Effector CD8-positive, alpha-beta T cell (primary cell): Measurements from ENCODE around the gene R3HCC1L.
"Not testable (repeated sequence)": the region's sequence is repeated elsewhere in the genome, so short reads cannot be mapped to it uniquely, and the experiment has no call there.

Source experiments
- DNase-seq: peaks from one replicate; lab custom pipeline; 2025; lab: John Stamatoyannopoulos, UW

The R3HCC1L gene

GRCh38 chr10:98172495-98172894 is 38.0 kb downstream of the R3HCC1L start:
- DNase-seq: no peak

GRCh38 chr10:98173260-98173659 is 38.8 kb downstream of the R3HCC1L start:
- no peak for DNase-seq

GRCh38 chr10:98182351-98182915 is 48.0 kb downstream of the R3HCC1L start:
- DNase-seq: not testable (repeated sequence)

GRCh38 chr10:98186681-98187080 is 52.2 kb downstream of the R3HCC1L start:
- DNase-seq: no peak

GRCh38 chr10:98190773-98191172 is 56.3 kb downstream of the R3HCC1L start:
- not testable (repeated sequence) for DNase-seq

- DNase-seq: no peak
Measured at GRCh38 chr10:98193037-98193436, 58.6 kb downstream of the R3HCC1L start.

- DNase-seq: no peak
Measured at GRCh38 chr10:98194633-98195032, 60.2 kb downstream of the R3HCC1L start.

GRCh38 chr10:98195120-98195519 is 60.7 kb downstream of the R3HCC1L start:
- no peak for DNase-seq

GRCh38 chr10:98196985-98197384 is 62.5 kb downstream of the R3HCC1L start:
- DNase-seq: no peak

GRCh38 chr10:98201760-98202159 is 67.3 kb downstream of the R3HCC1L start:
- DNase-seq: no peak

GRCh38 chr10:98202378-98202777 is 67.9 kb downstream of the R3HCC1L start:
- DNase-seq: no peak

- DNase-seq: no peak
Measured at GRCh38 chr10:98205351-98205750, 70.9 kb downstream of the R3HCC1L start.

- no peak for DNase-seq
Measured at GRCh38 chr10:98208925-98209324, 74.5 kb downstream of the R3HCC1L start.

GRCh38 chr10:98209441-98209840 is 75.0 kb downstream of the R3HCC1L start:
- DNase-seq: no peak

- no peak for DNase-seq
Measured at GRCh38 chr10:98212196-98212595, 77.7 kb downstream of the R3HCC1L start.

GRCh38 chr10:98213740-98214139 is 79.3 kb downstream of the R3HCC1L start:
- no peak for DNase-seq

- no peak for DNase-seq
Measured at GRCh38 chr10:98215373-98215772, 80.9 kb downstream of the R3HCC1L start.

GRCh38 chr10:98217801-98218200 is 83.3 kb downstream of the R3HCC1L start:
- DNase-seq: no peak

- DNase-seq: no peak
Measured at GRCh38 chr10:98223874-98224273, 89.4 kb downstream of the R3HCC1L start.

GRCh38 chr10:98224509-98224908 is 90.1 kb downstream of the R3HCC1L start:
- DNase-seq: no peak

GRCh38 chr10:98224996-98225395 is 90.5 kb downstream of the R3HCC1L start:
- no peak for DNase-seq

- no peak for DNase-seq
Measured at GRCh38 chr10:98226508-98227144, 92.2 kb downstream of the R3HCC1L start.

- DNase-seq: not testable (repeated sequence)
Measured at GRCh38 chr10:98227713-98228112, 93.3 kb downstream of the R3HCC1L start.

GRCh38 chr10:98228266-98228665 is 93.8 kb downstream of the R3HCC1L start:
- not testable (repeated sequence) for DNase-seq
